ENCODE data around the gene FRMD8. TPM values are rescaled to one million over a fixed set of nuclear protein-coding genes. Genes with fewer than 3 reads are reported as not detected.

Gene FRMD8
- total and polyA plus RNA-seq, 2 of the 8 experiments (the other 6 are each of a cell fraction or from before 2014, with no cell fraction given), result 15.0 to 19.2 TPM

DNA sequence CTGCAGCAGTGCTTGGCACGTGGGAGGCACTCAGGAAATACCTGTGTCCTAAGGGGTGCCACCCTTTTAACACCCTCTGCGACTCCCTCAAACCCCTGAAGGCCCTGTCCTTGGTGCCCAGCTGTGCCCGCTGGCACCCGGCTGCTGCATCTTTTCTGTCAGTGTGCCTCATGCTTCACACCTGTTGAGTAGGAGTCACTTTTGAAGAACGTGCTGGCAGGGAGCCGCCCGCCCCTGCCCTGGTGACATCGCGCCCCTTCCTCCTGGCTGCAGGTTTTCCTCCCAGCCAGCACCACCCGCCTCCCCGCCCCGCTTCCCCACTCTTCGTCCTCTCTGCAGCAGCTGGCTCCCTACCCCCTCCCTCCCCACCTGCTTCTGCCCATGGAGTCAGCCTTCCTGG is 17.8 kb downstream of the FRMD8 start:
- no peak overlapping the region for H2BK12ac ChIP-seq (ENCODE audit: low read depth, low read length)
- ChIA-PET CTCF (ENCODE audit: partially characterized antibody) (interaction anchor here (0.6 to 7.8 kb wide), 6 partner anchors 12 to 1053 kb away, joined by 3 to 69 read pairs (median 4); no protein-coding TSS in a partner anchor), POLR2A (ENCODE audit: partially characterized antibody) (interaction anchor here (0.5 to 5.4 kb wide), 10 partner anchors 11 to 632 kb away, joined by 3 to 23 read pairs (median 4); partner anchors contain the start of genes NEAT1 and TIGD3)
- H2BK120ac ChIP-seq (replicated peaks; ENCODE audit: low read depth, low read length), result no peak overlapping the region
- H3K14ac ChIP-seq (ENCODE audit: insufficient read length), result no peak overlapping the region
- no peaks in the 10 kb centered on the region for H3K27me3 ChIP-seq (replicated peaks in 1 of 4; ENCODE audit: control insufficient read depth in 3 of 4, extremely low read depth in 1 of 4, insufficient read depth in 3 of 4, low read length in 3 of 4)
- H3K9ac ChIP-seq (replicated peaks in 1 of 4; ENCODE audit: extremely low read depth in 1 of 4, low read depth in 3 of 4, low read length in 3 of 4), result no peak overlapping the region
- no peak overlapping the region for H3K23ac ChIP-seq (ENCODE audit: insufficient read length)
- no peak overlapping the region for H4K91ac ChIP-seq (replicated peaks; ENCODE audit: insufficient read length, low read length)
- H3K9me3 ChIP-seq (ENCODE audit: insufficient read depth in 2 of 2, low read depth in 1 of 2, low read length in 1 of 2), result no peaks in the 10 kb centered on the region
- H4K20me1 ChIP-seq (replicated peaks in 1 of 2; ENCODE audit: control insufficient read depth in 1 of 2, insufficient read depth in 2 of 2, low read length in 2 of 2), result peaks cover 0 to 5% of the 10 kb centered on the region in 2 experiments
- no peak for DNase-seq (ENCODE audit: low read depth in 1 of 2, low spot score in 2 of 2)
- no peak overlapping the region for H4K5ac ChIP-seq (ENCODE audit: insufficient read length, low read depth, low read length)
- H3K36me3 ChIP-seq (ENCODE audit: control insufficient read depth in 2 of 4, insufficient read depth in 4 of 4, low read length in 3 of 4), result peaks cover 0 to 8% (median 3%) of the 10 kb centered on the region in 4 experiments; a peak in 4 of 8 replicates
- H3K23me2 ChIP-seq (ENCODE audit: low read depth, low read length), result no peaks in the 10 kb centered on the region
- H3K27ac ChIP-seq (ENCODE audit: low read depth, low read length), result no peak overlapping the region
- H3K18ac ChIP-seq (ENCODE audit: extremely low read depth, low read length), result no peak overlapping the region
- H2AFZ ChIP-seq (ENCODE audit: low read length), result no peak overlapping the region
- H2BK15ac ChIP-seq (ENCODE audit: low read length), result no peak overlapping the region
- H3K79me2 ChIP-seq (ENCODE audit: control insufficient read depth in 1 of 2, insufficient read depth in 2 of 2, low read length in 2 of 2), result no peaks in the 10 kb centered on the region
- no peak overlapping the region for H3K4me3 ChIP-seq (ENCODE audit: extremely low read depth in 1 of 4, insufficient read depth in 2 of 4, low read depth in 3 of 4, low read length in 4 of 4)
- no peaks in the 10 kb centered on the region for H3K79me1 ChIP-seq (ENCODE audit: low read depth, low read length)
- 75% methylated on average over 2 of the region's 13 CpGs; no CpG with 5 or more reads in 1 of the 2 experiments for whole genome bisulfite sequencing, 2 experiments (ENCODE audit: extremely low coverage in 1 of 2, insufficient coverage in 1 of 2, insufficient read length in 1 of 2, insufficient replicate concordance in 2 of 2, low coverage in 1 of 2, low lambda C conversion rate in 2 of 2, missing lambda C conversion rate in 1 of 2)
- no peak overlapping the region for H2BK20ac ChIP-seq (ENCODE audit: low read length)
- H2AK5ac ChIP-seq (ENCODE audit: low read depth, low read length), result no peak overlapping the region
- H3K56ac ChIP-seq (replicated peaks; ENCODE audit: insufficient read length, low read depth, low read length), result no peak overlapping the region
- H2BK5ac ChIP-seq (ENCODE audit: low read depth, low read length), result no peak overlapping the region
- no peak overlapping the region for H3K4me2 ChIP-seq (ENCODE audit: insufficient read depth in 1 of 2, low read depth in 2 of 2, low read length in 2 of 2)
- H3K4me1 ChIP-seq (replicated peaks in 1 of 4; ENCODE audit: control insufficient read depth in 3 of 4, insufficient read depth in 4 of 4, low read length in 3 of 4), result no peaks in the 10 kb centered on the region; a peak in 1 of 7 replicates
- no peak overlapping the region for H4K8ac ChIP-seq (ENCODE audit: extremely low read depth, insufficient read depth, low read length)
- no peak overlapping the region for H3K4ac ChIP-seq (replicated peaks; ENCODE audit: insufficient read length, low read depth, low read length)
- no peak for FAIRE-seq
- no peak for TF ChIP-seq JUN (IDR thresholded peaks at IDR 0.05; ENCODE audit: low read depth, low read length)
- TF ChIP-seq SP2 (IDR thresholded peaks at IDR 0.05; ENCODE audit: low read length), result no peak

All from H1 (cell line).